Measurements from ENCODE around the gene PKD1.
"Not testable (repeated sequence)": the region's sequence is repeated elsewhere in the genome, so short reads cannot be mapped to it uniquely, and the experiment has no call there.

The PKD1 gene

DNA sequence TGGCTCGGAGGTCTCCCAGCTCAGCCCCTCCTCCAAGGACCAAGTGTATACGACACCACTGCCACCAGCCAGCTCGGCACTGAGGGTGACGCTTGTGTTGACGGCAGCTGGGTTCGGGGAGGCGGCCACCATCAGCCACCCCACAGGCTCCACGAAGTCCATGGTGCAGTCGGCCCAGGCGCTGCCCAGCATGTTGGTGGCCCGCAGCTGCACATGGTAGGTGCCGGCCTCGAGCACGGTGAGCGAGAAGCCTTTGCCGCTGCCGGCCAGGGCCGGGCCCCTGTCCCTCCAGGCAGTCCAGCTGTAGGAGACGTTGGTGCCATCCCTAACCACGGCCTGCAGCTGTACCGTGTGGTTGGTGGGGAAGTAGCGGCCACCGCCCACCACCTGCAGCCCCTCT is 25.8 kb downstream of the PKD1 start:
- DNase-seq (ENCODE audit: low read depth); H3K4me3 ChIP-seq (ENCODE audit: low read length): not testable (repeated sequence)

- not testable (repeated sequence) for DNase-seq (ENCODE audit: low read depth); H3K4me3 ChIP-seq (ENCODE audit: low read length)
Measured at GRCh38 chr16:2109271-2109580, 26.5 kb downstream of the PKD1 start.

GRCh38 chr16:2108446-2109270 is 27.0 kb downstream of the PKD1 start:
- DNase-seq (ENCODE audit: low read depth); H3K4me3 ChIP-seq (ENCODE audit: low read length): not testable (repeated sequence)

DNA sequence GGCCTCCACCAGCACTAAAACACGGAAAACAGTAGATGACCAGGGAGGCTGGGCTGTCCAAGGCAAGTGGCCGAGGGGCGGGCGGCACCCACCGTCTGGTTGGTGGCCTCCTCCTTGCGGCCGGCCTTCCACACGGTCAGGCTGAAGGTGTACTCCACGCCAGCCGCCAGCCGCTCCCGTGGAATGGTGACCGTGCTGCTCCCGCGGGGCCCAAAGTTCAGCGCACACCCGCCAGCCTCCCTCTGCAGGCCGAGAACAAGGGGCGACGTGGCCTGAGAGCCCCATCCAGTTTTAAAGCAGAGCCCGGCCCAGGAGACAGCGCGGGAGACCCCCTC is 27.9 kb downstream of the PKD1 start:
- not testable (repeated sequence) for H3K4me3 ChIP-seq (ENCODE audit: low read length)

GRCh38 chr16:2107121-2107790 is 28.4 kb downstream of the PKD1 start:
- DNase-seq (ENCODE audit: low read depth), result peak; percentile 62
- not testable (repeated sequence) for H3K4me3 ChIP-seq (ENCODE audit: low read length)

More for the DNA sequence above, 27.9 kb downstream of the PKD1 start:
- DNase-seq (ENCODE audit: low read depth), result not testable (repeated sequence)

DNA sequence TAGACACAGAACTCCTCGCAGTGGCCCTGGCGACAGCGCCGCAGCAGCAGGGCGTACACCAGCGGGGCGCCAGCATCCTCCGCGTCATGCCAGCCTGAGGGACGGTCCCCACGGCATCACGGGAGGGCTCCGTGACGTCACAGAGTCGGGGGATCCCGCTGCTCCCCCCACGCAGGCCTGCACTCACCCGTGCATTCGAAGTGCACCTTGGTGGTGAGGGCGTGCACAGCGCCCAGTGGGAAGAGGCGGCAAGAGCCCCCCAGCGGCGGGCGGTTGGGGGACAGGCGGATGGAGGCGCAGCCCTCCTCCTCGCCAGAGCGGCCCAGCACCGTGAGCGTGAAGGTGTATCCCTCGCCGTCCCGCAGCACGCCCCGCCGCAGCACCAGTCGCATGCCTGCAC is 29.5 kb downstream of the PKD1 start:
- not testable (repeated sequence) for DNase-seq (ENCODE audit: low read depth); H3K4me3 ChIP-seq (ENCODE audit: low read length)

GRCh38 chr16:2105769-2106168 is 29.9 kb downstream of the PKD1 start:
- not testable (repeated sequence) for DNase-seq (ENCODE audit: low read depth); H3K4me3 ChIP-seq (ENCODE audit: low read length)

DNA sequence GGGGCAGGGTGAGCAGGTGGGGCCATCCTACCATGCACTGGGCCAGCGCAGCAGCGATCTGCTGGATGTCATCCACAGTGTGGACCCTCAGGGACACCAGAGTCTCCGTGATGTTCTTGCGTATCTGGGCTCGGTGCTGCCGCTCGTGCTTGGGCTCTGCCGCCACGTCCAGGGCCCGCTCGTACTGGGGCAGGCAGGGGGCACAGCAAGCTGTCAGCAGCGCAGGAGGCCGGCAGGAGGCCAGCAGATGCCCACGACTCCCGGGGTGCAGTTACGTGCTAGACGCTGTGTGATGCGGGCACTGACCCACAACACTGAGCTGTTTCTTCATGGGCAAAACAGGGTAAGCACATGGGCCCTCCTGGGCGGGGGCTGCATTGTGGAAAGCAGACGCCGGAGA is 30.4 kb downstream of the PKD1 start:
- not testable (repeated sequence) for DNase-seq (ENCODE audit: low read depth); H3K4me3 ChIP-seq (ENCODE audit: low read length)

GRCh38 chr16:2104464-2104863 is 31.2 kb downstream of the PKD1 start:
- H3K4me3 ChIP-seq (ENCODE audit: low read length); DNase-seq (ENCODE audit: low read depth): not testable (repeated sequence)

- H3K4me3 ChIP-seq (ENCODE audit: low read length), result no peak overlapping the region
- TF ChIP-seq CTCF (IDR thresholded peaks at IDR 0.05; ENCODE audit: insufficient read depth, low read depth, low read length, missing control alignments), result no peak
Measured at GRCh38 chr16:2102471-2102870, 33.2 kb downstream of the PKD1 start.

DNA sequence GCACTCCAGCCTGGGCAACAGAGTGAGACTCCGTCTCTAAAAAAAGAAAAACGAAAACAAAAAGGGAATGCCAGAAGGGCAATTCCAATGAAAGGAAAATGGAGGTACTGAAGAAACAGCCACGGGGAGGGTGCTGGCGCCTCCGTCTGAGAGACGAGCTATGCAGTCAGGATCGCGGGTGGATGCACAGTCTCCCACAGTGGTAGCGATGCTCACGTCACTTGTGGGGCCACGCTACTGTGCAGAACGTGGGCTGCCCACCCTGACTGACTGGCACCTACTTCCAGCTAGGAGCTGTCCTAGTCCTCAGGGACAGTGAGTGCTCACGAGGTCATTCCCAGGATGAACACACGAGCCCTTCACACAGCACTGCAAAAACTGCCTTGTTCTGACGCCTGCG is 34.1 kb downstream of the PKD1 start:
- not testable (repeated sequence) for DNase-seq (ENCODE audit: low read depth); H3K4me3 ChIP-seq (ENCODE audit: low read length)

More at GRCh38 chr16:2102471-2102870, 33.2 kb downstream of the PKD1 start:
- DNase-seq (ENCODE audit: low read depth), result no peak

GRCh38 chr16:2097689-2098088 is 38.0 kb downstream of the PKD1 start:
- DNase-seq (ENCODE audit: low read depth), result not testable (repeated sequence)

DNA sequence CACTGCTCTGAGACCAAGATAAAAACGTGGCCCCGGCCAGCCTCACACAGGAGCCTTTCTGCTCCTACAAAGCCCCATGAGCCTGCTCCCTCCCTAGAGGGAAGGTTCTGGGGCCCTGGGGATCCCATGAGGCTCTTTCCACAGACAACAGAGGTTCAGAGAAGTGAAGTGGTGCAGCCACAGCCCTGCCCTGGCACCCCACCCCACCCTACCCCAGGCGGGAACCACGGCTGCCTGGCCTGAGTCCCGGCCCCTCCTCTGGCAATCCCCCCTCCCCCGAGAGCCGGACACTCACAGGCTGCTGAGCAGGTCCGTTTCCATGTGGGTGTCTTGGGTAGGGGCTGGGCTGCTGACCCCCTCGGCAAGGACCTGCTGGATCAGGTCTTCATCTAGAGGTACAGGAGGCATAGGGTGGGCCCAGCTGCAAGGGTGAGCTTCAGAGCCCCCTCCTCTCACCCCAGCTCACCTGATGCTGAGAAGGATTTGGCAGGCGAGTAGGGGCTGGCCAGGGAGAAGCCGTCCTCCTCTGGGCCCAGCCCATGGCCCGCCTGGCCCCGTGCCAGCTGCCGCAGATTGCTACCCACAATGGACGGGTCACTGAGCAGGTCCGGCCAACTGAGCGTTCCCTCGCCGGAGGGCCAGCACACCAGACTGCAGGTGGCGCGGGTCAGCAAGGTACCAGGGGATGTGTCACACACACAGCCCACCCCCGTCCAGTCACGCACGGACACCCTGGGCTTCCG is 38.7 kb downstream of the PKD1 start:
- no peak for TF ChIP-seq CTCF (IDR thresholded peaks at IDR 0.05; ENCODE audit: insufficient read depth, low read depth, low read length, missing control alignments)
- no peak for DNase-seq (ENCODE audit: low read depth)
- H3K4me3 ChIP-seq (ENCODE audit: low read length), result no peak overlapping the region

More at GRCh38 chr16:2097689-2098088, 38.0 kb downstream of the PKD1 start:
- H3K4me3 ChIP-seq (ENCODE audit: low read length), result not testable (repeated sequence)
